T47D (cell line): ENCODE results near the gene RICTOR.
A peak's percentile ranks its signal among the peaks of the same experiment; 100 is the strongest.

Experiments used
- DNase-seq, 2 experiments: peaks; one replicate each; pipeline versions ENCODE4 v3.0.0 to v3.0.0-alpha.2; 2011 to 2012; ENCODE audit warnings: low read depth in 1 of 2, low spot score in 1 of 2
- JUND ChIP-seq: IDR thresholded peaks from 2 replicates; pipeline ENCODE4 v1.6.1; 2012; ENCODE audit warnings: low read depth
- in situ Hi-C: cut with HindIII; loops from 2 replicates; pipeline ENCODE4 v1.10.0; 2016; ENCODE audit warnings: low sequenced_read_pairs, low pct_unique_long_range_greater_than_20kb

The RICTOR gene

DNA sequence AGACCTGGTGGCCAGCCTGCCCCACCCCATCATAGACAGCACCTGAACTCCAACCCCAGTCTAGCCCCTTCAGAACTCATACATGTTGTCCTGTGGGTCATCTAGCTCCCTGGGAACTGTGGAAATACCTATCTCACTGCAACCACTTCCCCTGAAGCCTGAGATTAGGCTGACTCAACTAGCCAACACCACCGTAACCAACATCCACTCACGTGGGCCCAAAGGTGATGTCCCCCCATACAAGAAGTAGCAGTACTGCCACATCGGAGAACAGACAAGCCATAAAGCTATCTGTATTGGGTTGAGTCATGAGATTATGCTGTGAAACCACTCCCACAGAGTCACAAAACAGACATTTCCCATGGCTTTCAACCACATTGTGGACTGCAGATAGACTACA lies 181.8 kb downstream of the RICTOR start:
- no peak for TF ChIP-seq JUND
- in situ Hi-C loops, result no loop called here
- DNase-seq, result no peak

GRCh38 chr5:38891563-38891962 lies 182.6 kb downstream of the RICTOR start:
- in situ Hi-C loops, result no loop called here
- TF ChIP-seq JUND, result no peak
- no peak for DNase-seq

DNA sequence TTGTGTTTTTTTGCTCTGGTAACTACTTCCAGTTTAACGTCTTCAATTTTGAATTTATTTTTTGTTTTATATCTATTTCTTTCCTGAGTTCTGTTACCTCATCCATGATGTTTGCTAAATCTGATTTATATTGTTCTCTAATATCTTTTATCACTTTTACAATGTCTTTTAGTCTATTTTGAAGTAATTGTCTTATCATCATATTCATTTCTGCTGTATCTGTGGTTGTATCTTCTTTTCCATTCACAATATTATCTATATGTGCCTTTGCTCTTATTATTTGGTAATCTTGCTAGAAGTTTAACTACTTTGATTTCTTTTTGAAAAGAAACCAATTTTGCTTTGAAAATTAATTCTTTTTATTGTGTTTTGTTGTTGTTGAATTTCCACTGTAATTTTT lies 184.8 kb downstream of the RICTOR start:
- in situ Hi-C loops, result no loop called here
- TF ChIP-seq JUND, result no peak
- DNase-seq, result no peak

DNA sequence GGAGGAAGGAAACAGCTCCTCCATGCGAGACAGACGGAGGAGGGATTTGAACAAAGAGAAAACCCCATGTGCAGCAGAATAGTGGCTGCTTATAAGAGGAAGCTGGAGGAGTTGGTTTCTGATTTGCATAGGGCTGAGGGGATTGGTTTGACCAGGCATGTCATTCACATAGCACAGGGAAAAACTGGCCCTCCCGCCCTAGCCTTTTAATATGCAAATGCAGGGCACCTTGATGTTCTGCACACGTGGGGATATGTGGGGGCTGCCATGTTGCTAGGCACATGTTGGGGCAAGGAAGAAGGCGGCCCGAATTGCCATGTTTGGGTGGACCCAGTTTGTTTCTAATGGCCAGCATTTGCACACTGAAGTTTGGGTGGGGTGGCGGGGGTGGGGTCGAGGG lies 186.2 kb downstream of the RICTOR start:
- in situ Hi-C loops, result no loop called here
- peak in 1 of 2 experiments; percentile 43 for DNase-seq
- TF ChIP-seq JUND, result no peak
